ENCODE results near the gene CCNH.

The CCNH gene

DNA sequence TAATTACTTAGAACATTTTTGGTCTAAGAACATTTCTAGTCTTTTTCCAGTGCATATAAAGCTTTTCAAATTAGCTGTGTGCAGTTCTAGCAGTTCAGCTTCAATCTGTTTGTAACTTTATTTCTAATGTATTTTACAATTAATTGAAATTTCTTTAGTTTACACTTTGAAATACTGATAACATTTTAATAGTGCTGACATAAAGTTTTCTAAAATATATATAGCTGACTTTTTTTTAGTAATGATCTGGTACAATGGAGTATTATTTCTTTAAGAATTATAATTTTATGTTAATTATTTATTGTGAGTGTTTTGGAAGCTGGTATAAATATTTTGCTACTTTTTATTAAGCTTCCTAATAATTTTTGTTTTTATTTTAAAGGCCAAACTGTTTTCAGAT is 43.3 kb downstream of the CCNH start:
- Histone ChIP-seq H3K9me3 (ENCODE audit: insufficient read depth, low read length) (no peaks in the 10 kb centered on the region), H4K20me1 (ENCODE audit: insufficient read depth, low read length) (no peaks in the 10 kb centered on the region), H3K27ac (ENCODE audit: low read length) (no peak overlapping the region), H3K79me2 (ENCODE audit: low read length) (no peaks in the 10 kb centered on the region), H3K4me2 (ENCODE audit: low read length) (no peak overlapping the region), H3K27me3 (ENCODE audit: low read depth, low read length) (no peaks in the 10 kb centered on the region), H3K4me3 (ENCODE audit: low read length) (no peak overlapping the region), H3K4me1 (ENCODE audit: low read length) (no peaks in the 10 kb centered on the region), H3K9ac (ENCODE audit: low read length) (no peak overlapping the region), H2AFZ (ENCODE audit: low read depth, low read length) (no peak overlapping the region), H3K36me3 (replicated peaks; ENCODE audit: low read depth, low read length) (no peaks in the 10 kb centered on the region)
- TF ChIP-seq, protein P1, sequence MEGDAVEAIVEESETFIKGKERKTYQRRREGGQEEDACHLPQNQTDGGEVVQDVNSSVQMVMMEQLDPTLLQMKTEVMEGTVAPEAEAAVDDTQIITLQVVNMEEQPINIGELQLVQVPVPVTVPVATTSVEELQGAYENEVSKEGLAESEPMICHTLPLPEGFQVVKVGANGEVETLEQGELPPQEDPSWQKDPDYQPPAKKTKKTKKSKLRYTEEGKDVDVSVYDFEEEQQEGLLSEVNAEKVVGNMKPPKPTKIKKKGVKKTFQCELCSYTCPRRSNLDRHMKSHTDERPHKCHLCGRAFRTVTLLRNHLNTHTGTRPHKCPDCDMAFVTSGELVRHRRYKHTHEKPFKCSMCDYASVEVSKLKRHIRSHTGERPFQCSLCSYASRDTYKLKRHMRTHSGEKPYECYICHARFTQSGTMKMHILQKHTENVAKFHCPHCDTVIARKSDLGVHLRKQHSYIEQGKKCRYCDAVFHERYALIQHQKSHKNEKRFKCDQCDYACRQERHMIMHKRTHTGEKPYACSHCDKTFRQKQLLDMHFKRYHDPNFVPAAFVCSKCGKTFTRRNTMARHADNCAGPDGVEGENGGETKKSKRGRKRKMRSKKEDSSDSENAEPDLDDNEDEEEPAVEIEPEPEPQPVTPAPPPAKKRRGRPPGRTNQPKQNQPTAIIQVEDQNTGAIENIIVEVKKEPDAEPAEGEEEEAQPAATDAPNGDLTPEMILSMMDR (IDR thresholded peaks at IDR 0.05; ENCODE audit: low read depth, low read length), result no peak
- TF ChIP-seq EZH2phosphoT487 (IDR thresholded peaks at IDR 0.05; ENCODE audit: low read depth), result no peak

DNA sequence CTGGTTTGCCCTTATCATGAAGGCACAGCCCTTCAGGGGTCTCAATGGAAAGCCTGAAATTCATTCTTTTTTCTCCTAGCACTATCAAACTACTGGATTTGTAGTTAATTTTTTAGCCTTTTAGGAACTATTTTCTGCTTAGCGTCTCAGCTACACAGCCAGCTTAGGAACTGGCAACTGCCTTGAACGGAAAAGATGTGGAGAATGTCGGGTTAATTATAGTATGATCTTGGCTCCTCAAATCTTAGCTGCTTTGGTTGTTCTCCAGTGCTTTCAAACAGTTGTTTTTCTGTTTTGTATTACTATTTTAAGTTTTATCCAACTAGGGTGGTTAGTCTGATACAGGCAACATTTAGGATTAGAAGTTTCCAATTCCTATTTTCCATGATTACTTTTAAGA is 44.1 kb downstream of the CCNH start:
- Histone ChIP-seq H3K4me3 (ENCODE audit: low read length) (no peak overlapping the region), H3K27ac (ENCODE audit: low read length) (no peak overlapping the region), H3K9ac (ENCODE audit: low read length) (no peak overlapping the region)

GRCh38 chr5:87367243-87367642 is 45.5 kb downstream of the CCNH start:
- Histone ChIP-seq H3K27ac (ENCODE audit: low read length) (no peak overlapping the region), H3K36me3 (replicated peaks; ENCODE audit: low read depth, low read length) (no peaks in the 10 kb centered on the region)
- TF ChIP-seq, protein P1 (IDR thresholded peaks at IDR 0.05; ENCODE audit: low read depth, low read length), result no peak
- no peak for TF ChIP-seq EZH2phosphoT487 (IDR thresholded peaks at IDR 0.05; ENCODE audit: low read depth)

More for the DNA sequence above, 44.1 kb downstream of the CCNH start:
- TF ChIP-seq, protein P1 (IDR thresholded peaks at IDR 0.05; ENCODE audit: low read depth, low read length), result no peak
- TF ChIP-seq EZH2phosphoT487 (IDR thresholded peaks at IDR 0.05; ENCODE audit: low read depth), result no peak
- Histone ChIP-seq H3K9me3 (ENCODE audit: insufficient read depth, low read length) (no peaks in the 10 kb centered on the region), H2AFZ (ENCODE audit: low read depth, low read length) (no peak overlapping the region), H3K27me3 (ENCODE audit: low read depth, low read length) (no peaks in the 10 kb centered on the region), H3K4me1 (ENCODE audit: low read length) (no peaks in the 10 kb centered on the region), H3K79me2 (ENCODE audit: low read length) (no peaks in the 10 kb centered on the region), H4K20me1 (ENCODE audit: insufficient read depth, low read length) (no peaks in the 10 kb centered on the region), H3K36me3 (replicated peaks; ENCODE audit: low read depth, low read length) (no peaks in the 10 kb centered on the region), H3K4me2 (ENCODE audit: low read length) (no peak overlapping the region)

GRCh38 chr5:87361536-87362213 is 51.1 kb downstream of the CCNH start:
- H3K4me1 ChIP-seq (ENCODE audit: low read length), result no peaks in the 10 kb centered on the region
- no peak overlapping the region for H2AFZ ChIP-seq (ENCODE audit: low read depth, low read length)
- H3K9me3 ChIP-seq (ENCODE audit: insufficient read depth, low read length), result no peaks in the 10 kb centered on the region
- H3K79me2 ChIP-seq (ENCODE audit: low read length), result no peaks in the 10 kb centered on the region
- H3K4me2 ChIP-seq (ENCODE audit: low read length), result no peak overlapping the region
- no peaks in the 10 kb centered on the region for H4K20me1 ChIP-seq (ENCODE audit: insufficient read depth, low read length)
- no peaks in the 10 kb centered on the region for H3K36me3 ChIP-seq (replicated peaks; ENCODE audit: low read depth, low read length)
- H3K4me3 ChIP-seq (ENCODE audit: low read length), result no peak overlapping the region
- H3K27me3 ChIP-seq (ENCODE audit: low read depth, low read length), result no peaks in the 10 kb centered on the region
- no peak overlapping the region for H3K9ac ChIP-seq (ENCODE audit: low read length)
- H3K27ac ChIP-seq (ENCODE audit: low read length), result no peak overlapping the region
- TF ChIP-seq, protein P1 (IDR thresholded peaks at IDR 0.05; ENCODE audit: low read depth, low read length), result no peak
- no peak for TF ChIP-seq EZH2phosphoT487 (IDR thresholded peaks at IDR 0.05; ENCODE audit: low read depth)

More at GRCh38 chr5:87367243-87367642, 45.5 kb downstream of the CCNH start:
- Histone ChIP-seq H4K20me1 (ENCODE audit: insufficient read depth, low read length) (no peaks in the 10 kb centered on the region), H3K9ac (ENCODE audit: low read length) (no peak overlapping the region), H3K27me3 (ENCODE audit: low read depth, low read length) (no peaks in the 10 kb centered on the region), H3K4me1 (ENCODE audit: low read length) (no peaks in the 10 kb centered on the region), H3K4me2 (ENCODE audit: low read length) (no peak overlapping the region), H3K4me3 (ENCODE audit: low read length) (no peak overlapping the region), H3K9me3 (ENCODE audit: insufficient read depth, low read length) (no peaks in the 10 kb centered on the region), H3K79me2 (ENCODE audit: low read length) (no peaks in the 10 kb centered on the region), H2AFZ (ENCODE audit: low read depth, low read length) (no peak overlapping the region)
